IMR-90 (cell line): Measurements from ENCODE around the gene PARP16. TPM values are rescaled to one million over a fixed set of nuclear protein-coding genes. Genes with fewer than 3 reads are reported as not detected.

Experiments used
- ATAC-seq: fragments of 200-7000 bp; cut with Tn5 transposase; 2 replicates; pipeline ENCODE4 v1.9.1; 2020; ENCODE audit warnings: low read depth, mild to moderate bottlenecking, moderate library complexity
- BruUV-seq: library from RNA; stranded (reverse); fragments of 400-500 nt; replicated peaks from 2 replicates; lab custom pipeline; 2021; lab: Mats Ljungman, UMichigan
- CTCF ChIA-PET: fragments of 300-600 bp; formaldehyde crosslinking; extraction: SDS; loops from one replicate; lab custom pipeline; 2021; ENCODE audit warnings: antibody characterized with exemption; lab: Yijun Ruan, JAX
- POLR2A ChIA-PET: fragments of 300-600 bp; sonication (Branson Sonifier 250); formaldehyde crosslinking; loops from one replicate; lab custom pipeline; 2022; ENCODE audit warnings: antibody characterized with exemption; ENCODE audit not compliant: unreplicated experiment; lab: Charles Lee
- DNase-seq: peaks from one replicate; pipeline ENCODE4 v3.0.0; 2013
- H2AFZ ChIP-seq: replicated peaks from 2 replicates; pipeline ENCODE3; 2013; ENCODE audit warnings: low read length, mild to moderate bottlenecking; ENCODE audit not compliant: poor library complexity
- H2AK5ac ChIP-seq: 2 replicates; pipeline ENCODE4 v1.6.1; 2013; ENCODE audit warnings: low read depth, low read length, inconsistent platforms
- H2AK9ac ChIP-seq: replicated peaks from 2 replicates; pipeline ENCODE3; 2013; ENCODE audit warnings: mild to moderate bottlenecking, low read depth, low read length, moderate library complexity; ENCODE audit not compliant: poor library complexity
- H2BK120ac ChIP-seq: 2 replicates; pipeline ENCODE4 v1.6.1; 2013; ENCODE audit warnings: low read depth, low read length, inconsistent platforms
- H2BK15ac ChIP-seq: 3 replicates; pipeline ENCODE4 v1.6.1; 2013; ENCODE audit warnings: low read depth, low read length, inconsistent platforms
- H2BK20ac ChIP-seq: 2 replicates; pipeline ENCODE4 v1.6.1; 2013; ENCODE audit warnings: low read depth, mild to moderate bottlenecking, inconsistent platforms, low read length, moderate library complexity
- H2BK5ac ChIP-seq: 2 replicates; pipeline ENCODE4 v1.6.1; 2013; ENCODE audit warnings: mild to moderate bottlenecking, low read depth, low read length, inconsistent platforms; ENCODE audit not compliant: poor library complexity, severe bottlenecking
- H3K14ac ChIP-seq: replicated peaks from 2 replicates; pipeline ENCODE4 v1.6.1; 2013; ENCODE audit warnings: low read depth, low read length, inconsistent platforms
- H3K18ac ChIP-seq: 2 replicates; pipeline ENCODE4 v1.6.1; 2013; ENCODE audit warnings: low read depth, low read length, control low read depth
- H3K23ac ChIP-seq: 2 replicates; pipeline ENCODE4 v1.6.1; 2013; ENCODE audit warnings: low read depth, low read length, inconsistent platforms
- H3K27ac ChIP-seq: 2 replicates; pipeline ENCODE4 v1.5.1; 2013; ENCODE audit warnings: mild to moderate bottlenecking, control low read depth, low read length; ENCODE audit not compliant: insufficient read depth
- H3K27me3 ChIP-seq: 2 replicates; pipeline ENCODE4 v1.6.1; 2013; ENCODE audit warnings: low read length; ENCODE audit not compliant: control insufficient read depth, insufficient read depth
- H3K36me3 ChIP-seq: 2 replicates; pipeline ENCODE4 v1.6.1; 2013; ENCODE audit warnings: low read length, mixed read lengths; ENCODE audit not compliant: control insufficient read depth, insufficient read depth
- H3K4ac ChIP-seq: 2 replicates; pipeline ENCODE4 v1.6.1; 2013; ENCODE audit warnings: low read depth, low read length, inconsistent platforms
- H3K4me1 ChIP-seq: 2 replicates; pipeline ENCODE4 v1.6.1; 2013; ENCODE audit warnings: low read length, mixed read lengths; ENCODE audit not compliant: control insufficient read depth, insufficient read depth
- H3K4me2 ChIP-seq: 2 replicates; pipeline ENCODE4 v1.6.1; 2013; ENCODE audit warnings: low read depth, mild to moderate bottlenecking, control low read depth, low read length, moderate library complexity
- H3K4me3 ChIP-seq: 2 replicates; pipeline ENCODE4 v1.5.1; 2013; ENCODE audit warnings: low read depth, mild to moderate bottlenecking, control low read depth, low read length, moderate library complexity; ENCODE audit not compliant: insufficient read depth
- H3K56ac ChIP-seq: 2 replicates; pipeline ENCODE4 v1.6.1; 2013; ENCODE audit warnings: low read length, inconsistent platforms; ENCODE audit not compliant: insufficient read depth; ENCODE audit errors: extremely low read depth
- H3K79me1 ChIP-seq, 2 experiments: 2 replicates each; pipeline ENCODE4 v1.6.1; 2013; ENCODE audit warnings: low read length in 2 of 2, inconsistent platforms in 1 of 2, low read depth in 1 of 2
- H3K9ac ChIP-seq: 2 replicates; pipeline ENCODE4 v1.6.1; 2013; ENCODE audit warnings: low read depth, low read length, control low read depth
- H3K9me1 ChIP-seq: 2 replicates; pipeline ENCODE4 v1.6.1; 2013; ENCODE audit warnings: low read length, inconsistent platforms; ENCODE audit not compliant: insufficient read depth
- H3K9me3 ChIP-seq: 2 replicates; pipeline ENCODE4 v1.6.1; 2013; ENCODE audit warnings: low read length; ENCODE audit not compliant: control insufficient read depth, insufficient read depth
- H4K20me1 ChIP-seq: 2 replicates; pipeline ENCODE4 v1.6.1; 2013; ENCODE audit warnings: low read length, inconsistent platforms; ENCODE audit not compliant: insufficient read depth
- H4K5ac ChIP-seq: 2 replicates; pipeline ENCODE4 v1.6.1; 2013; ENCODE audit warnings: mild to moderate bottlenecking, low read depth, low read length, control low read depth
- H4K8ac ChIP-seq, 2 experiments: 2 replicates each; pipeline ENCODE4 v1.6.1; 2013; ENCODE audit warnings: low read depth in 2 of 2, low read length in 2 of 2, control low read depth in 1 of 2, inconsistent platforms in 1 of 2
- H4K91ac ChIP-seq: 2 replicates; pipeline ENCODE4 v1.6.1; 2013; ENCODE audit warnings: low read depth, low read length, inconsistent platforms; ENCODE audit not compliant: insufficient read depth
- WGBS, 2 experiments: methylation state at CpG; one replicate each; pipeline versions ENCODE4 v1.1.5 to v1.1.7; 2013; ENCODE audit warnings: missing lambda C conversion rate in 2 of 2; ENCODE audit not compliant: insufficient read length in 1 of 2; ENCODE audit errors: extremely low coverage in 2 of 2; 5-methylcytosine and 5-hydroxymethylcytosine counted together
- dilution Hi-C: fragments of 300-500 bp; cut with HindIII; formaldehyde crosslinking; loops from one replicate; pipeline ENCODE4 v1.14.3; 2018; ENCODE audit warnings: low sequenced_read_pairs; ENCODE audit not compliant: unreplicated experiment
- in situ Hi-C: fragments of 300-500 bp; cut with MboI; formaldehyde crosslinking; loops from 3 replicates; pipeline ENCODE4 v1.14.3; 2019; ENCODE audit warnings: low sequenced_read_pairs, inconsistent platforms, mixed read lengths
- intact Hi-C: fragments of 100-400 bp; cut with micrococcal nuclease; formaldehyde crosslinking; loops from 2 replicates; pipeline ENCODE4 v1.10.0; 2022
- polyA plus RNA-seq, 3 experiments: library from polyadenylated mRNA; depleted of rRNA; stranded (reverse); fragments of >200 nt; gene quantifications; 2 replicates each; pipeline ENCODE4 v1.2.3, GENCODE V29; 2012; ENCODE audit warnings: low replicate concordance in 1 of 3
- total RNA-seq: library from RNA; depleted of rRNA; stranded (reverse); fragments of >200 nt; gene quantifications from 2 replicates; pipeline ENCODE4 v1.2.3, GENCODE V29; 2012
- TF ChIP-seq, protein P1 (sequence below): fragments of 150-350 bp; IDR thresholded peaks from 2 replicates; pipeline ENCODE4 v1.6.1; 2016; ENCODE audit warnings: low read depth, mild to moderate bottlenecking, low read length, moderate library complexity, borderline replicate concordance

Gene PARP16
- total and polyA plus RNA-seq, 2 of the 4 experiments (the other 2 are of a cell fraction): 1.3 to 5.0 TPM

DNA sequence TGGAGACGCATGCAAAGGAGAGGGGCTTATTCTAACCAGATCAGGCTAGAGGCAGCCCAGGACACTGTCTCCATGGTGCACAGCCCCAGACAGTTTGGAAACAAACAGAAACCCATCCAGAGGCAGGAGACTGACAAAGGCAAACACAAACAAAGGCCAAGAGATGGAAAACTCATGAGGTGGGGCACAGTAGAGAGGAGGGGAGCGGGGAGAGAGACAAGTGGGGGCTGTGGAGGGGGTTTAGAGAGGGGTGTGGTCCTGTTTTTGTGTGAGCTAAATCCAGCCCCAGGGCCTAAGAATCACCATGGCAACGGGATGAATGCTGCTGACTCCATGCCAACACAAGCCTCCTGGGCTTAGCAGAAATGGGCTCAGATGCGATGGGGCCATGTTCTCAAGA lies 32.3 kb downstream of the PARP16 start:
- no peak overlapping the region for H3K4me2 ChIP-seq

More for the DNA sequence above, 32.3 kb downstream of the PARP16 start:
- Histone ChIP-seq H3K14ac (no peak overlapping the region), H2BK5ac (no peak overlapping the region), H2AK5ac (no peak overlapping the region), H2BK120ac (no peak overlapping the region), H3K4me3 (no peak overlapping the region), H2AFZ (no peak overlapping the region), H3K9me1 (no peaks in the 10 kb centered on the region; the same call in 1 of the 2 replicates), H4K8ac (no peak overlapping the region), H3K23ac (no peak overlapping the region), H3K9me3 (no peaks in the 10 kb centered on the region), H4K20me1 (no peaks in the 10 kb centered on the region), H4K5ac (no peak overlapping the region), H4K91ac (no peak overlapping the region), H3K79me1 (no peaks in the 10 kb centered on the region), H3K4ac (no peak overlapping the region), H3K9ac (no peak overlapping the region), H3K27me3 (no peaks in the 10 kb centered on the region), H3K4me1 (peaks cover 5% of the 10 kb centered on the region; the same call in 1 of the 2 replicates), H2BK20ac (no peak overlapping the region), H3K27ac (no peak overlapping the region), H2AK9ac (no peak overlapping the region), H3K36me3 (0 out of 2 replicates have a peak, but pooled peaks cover 2% of the 10 kb centered on the region), H3K18ac (no peak overlapping the region), H2BK15ac (no peak overlapping the region), H3K56ac (no peak overlapping the region)
- ChIA-PET CTCF (no interaction called here), POLR2A (no interaction called here)
- in situ Hi-C loops (no loop called here), dilution Hi-C loops (no loop called here), intact Hi-C loops (no loop called here)
- no TSS peak for BruUV-seq
- DNase-seq (no peak), ATAC-seq (no peak)
- TF ChIP-seq, protein P1, sequence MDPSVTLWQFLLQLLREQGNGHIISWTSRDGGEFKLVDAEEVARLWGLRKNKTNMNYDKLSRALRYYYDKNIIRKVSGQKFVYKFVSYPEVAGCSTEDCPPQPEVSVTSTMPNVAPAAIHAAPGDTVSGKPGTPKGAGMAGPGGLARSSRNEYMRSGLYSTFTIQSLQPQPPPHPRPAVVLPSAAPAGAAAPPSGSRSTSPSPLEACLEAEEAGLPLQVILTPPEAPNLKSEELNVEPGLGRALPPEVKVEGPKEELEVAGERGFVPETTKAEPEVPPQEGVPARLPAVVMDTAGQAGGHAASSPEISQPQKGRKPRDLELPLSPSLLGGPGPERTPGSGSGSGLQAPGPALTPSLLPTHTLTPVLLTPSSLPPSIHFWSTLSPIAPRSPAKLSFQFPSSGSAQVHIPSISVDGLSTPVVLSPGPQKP: no peak
- 0% methylated on average over 1 of the region's 4 CpGs; no CpG with 5 or more reads in 1 of the 2 experiments for WGBS, 2 experiments
